T-helper 1 cell (primary cell): ENCODE data around the gene RPL13A.
"Not testable (repeated sequence)": the region's sequence is repeated elsewhere in the genome, so short reads cannot be mapped to it uniquely, and the experiment has no call there.

ENCODE experiments used
- DNase-seq, 5 donors: peaks; one replicate each; pipeline ENCODE4 v3.0.0-alpha.2; 2012 to 2020
- total RNA-seq, 4 donors: gene quantifications; one replicate each; lab custom pipeline; 2026; lab: John Stamatoyannopoulos, UW

Gene RPL13A
- total RNA-seq, result 2,012 to 3,060 (median 2,604) reads per million in 4 donors

DNA sequence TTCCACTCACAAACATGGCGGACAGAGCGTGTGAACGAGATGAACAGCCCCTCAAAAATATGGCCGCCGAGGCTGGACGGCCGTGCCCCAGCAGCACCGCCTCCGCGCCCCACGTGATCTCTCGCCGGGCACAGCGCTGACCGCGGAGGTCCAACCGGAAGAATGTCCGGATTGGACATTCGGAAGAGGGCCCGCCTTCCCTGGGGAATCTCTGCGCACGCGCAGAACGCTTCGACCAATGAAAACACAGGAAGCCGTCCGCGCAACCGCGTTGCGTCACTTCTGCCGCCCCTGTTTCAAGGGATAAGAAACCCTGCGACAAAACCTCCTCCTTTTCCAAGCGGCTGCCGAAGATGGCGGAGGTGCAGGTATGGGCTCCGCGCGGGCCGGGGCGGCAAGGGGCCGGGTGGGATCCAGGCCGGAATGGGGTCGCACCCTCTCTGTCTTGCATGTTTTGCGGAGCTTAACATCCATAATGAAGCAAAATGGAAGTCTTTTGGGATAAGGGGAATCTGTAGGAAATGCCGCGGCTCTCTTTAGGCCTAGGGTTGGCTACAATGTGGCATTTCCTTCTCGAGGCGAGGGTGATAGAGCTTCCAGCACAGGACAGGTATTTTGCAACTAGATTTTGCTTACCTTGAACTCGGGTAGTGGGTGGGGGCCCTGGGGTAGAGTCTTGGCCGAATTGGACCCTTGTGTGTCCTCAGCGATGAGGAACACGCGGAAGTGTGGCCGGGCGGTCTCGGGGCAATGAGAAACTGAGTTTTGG is at the start of gene RPL13A:
RPL13A (plus strand) TSS at position 332 of the 769 bp plus-strand sequence; CDS start at position 354, 22 bp downstream.
- peak; percentile 99 to 100 (median 99) for DNase-seq

DNA sequence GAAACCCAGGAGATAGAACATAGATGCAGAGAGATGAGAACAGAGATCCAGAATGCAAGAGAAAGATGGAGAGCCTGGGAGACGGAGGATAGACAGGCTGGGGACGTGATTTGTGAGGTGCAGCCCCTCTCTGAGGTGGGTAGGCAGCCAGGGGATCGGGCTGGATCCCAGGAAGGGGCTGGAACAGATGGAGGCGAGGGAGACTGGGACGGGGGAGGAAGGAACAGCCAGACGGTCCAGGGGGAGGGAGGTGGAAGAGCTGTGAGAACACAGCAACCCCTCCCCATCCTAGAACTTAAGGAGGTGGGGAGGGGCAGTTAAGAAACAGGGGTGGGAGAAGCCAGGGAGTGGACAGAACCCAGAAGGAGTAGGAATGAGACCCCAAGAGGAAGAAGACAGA is 49.1 kb upstream of the RPL13A start:
- no peak for DNase-seq

DNA sequence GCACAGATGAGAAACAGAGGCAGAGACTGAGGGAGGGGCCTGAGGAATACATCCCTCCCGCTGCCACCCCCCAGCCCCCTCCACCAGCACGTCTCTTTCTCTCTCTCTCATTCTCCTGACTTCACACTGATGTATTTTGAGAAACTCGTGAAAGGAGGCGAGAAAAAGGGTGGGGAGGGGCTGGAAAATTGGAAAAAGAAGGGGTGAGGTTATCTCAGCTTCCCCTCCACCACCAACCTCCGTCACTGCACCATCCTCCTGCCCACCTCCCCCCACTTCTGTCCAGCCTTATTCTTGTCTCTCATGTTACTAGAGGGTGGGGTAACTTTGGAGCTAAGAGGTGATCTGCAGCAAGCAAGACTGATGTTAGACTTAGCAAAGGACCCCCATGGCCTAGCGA is 47.6 kb upstream of the RPL13A start:
- no peak for DNase-seq

DNA sequence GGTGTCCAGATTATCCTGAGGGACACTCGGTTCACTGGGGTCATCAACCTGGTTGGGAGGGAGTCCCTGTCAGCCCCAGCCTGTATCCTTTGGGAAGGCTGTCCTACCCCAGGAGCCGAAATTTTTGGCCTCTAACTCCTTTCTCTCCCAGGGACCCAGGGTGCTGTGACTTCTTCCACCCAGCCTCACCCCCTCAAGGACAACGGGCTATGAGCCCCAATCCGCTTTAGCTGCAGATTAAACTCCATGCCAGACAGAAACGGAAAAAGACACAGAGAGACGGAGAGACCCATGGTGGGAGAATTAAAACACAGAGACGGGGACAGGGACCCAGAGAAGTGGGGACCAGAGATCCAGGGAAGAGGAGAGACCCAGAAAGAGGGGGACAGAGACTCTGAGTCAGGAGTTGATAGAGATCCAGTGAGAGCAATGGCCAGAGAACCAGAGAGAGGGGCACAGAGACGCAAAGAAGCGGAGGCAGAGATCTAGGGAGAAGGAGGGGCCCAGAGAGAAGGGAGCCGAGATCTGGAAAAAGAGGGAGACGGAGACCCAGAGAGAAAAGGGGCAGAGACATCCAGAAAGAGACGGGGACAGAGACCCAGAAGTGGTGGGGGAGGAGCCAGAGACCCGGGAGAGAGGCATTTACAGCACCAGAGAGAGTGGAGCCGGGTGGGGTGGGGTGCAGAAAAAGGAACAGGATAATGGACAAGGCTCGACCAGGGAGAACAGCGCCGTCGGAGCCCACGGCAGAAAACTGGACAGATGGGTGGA is 46.8 kb upstream of the RPL13A start:
- no peak for DNase-seq

DNA sequence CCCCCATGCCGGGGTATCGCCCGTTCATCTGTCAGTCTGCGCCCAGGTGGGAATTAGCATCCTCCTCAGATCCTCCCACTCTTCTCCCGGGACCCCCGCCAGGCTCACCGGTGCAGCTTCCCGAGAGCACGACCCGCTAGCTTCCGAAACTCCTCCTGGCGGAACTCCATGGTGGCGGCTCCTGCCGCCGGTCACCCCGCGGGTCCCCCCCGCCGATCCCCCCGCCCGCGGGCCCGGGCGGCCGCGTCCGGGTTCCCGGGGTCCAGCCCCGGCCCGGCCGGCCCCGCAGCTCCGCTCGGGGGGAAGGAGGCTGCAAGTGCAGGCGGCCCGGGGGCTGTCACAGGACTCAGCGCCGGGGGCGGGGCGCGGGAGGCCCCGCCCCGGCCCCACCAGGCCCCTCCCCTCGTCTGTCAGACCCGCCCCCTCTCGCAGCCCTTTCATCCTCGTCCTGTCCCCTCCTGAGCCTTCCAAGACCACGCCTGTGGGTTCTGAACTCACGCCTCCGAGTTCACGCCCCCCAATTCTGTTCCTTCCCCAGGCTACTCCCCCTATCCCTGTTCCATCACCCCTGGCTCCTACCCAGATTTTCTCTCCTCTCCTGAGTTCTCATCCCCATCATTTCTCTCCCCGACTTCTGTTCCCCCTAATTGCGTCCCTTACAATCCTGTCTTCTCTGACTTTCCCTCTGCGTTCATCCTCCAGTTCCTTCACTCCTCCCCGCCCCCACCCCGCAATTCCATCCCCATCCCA is 46.0 kb upstream of the RPL13A start, which contains the start of gene SLC17A7:
SLC17A7 (minus strand) TSS at position 318 of the 750 bp plus-strand sequence; CDS start at position 170, 148 bp downstream.
- peak in 4 of 5 donors; percentile 29 to 49 (median 38) for DNase-seq

DNA sequence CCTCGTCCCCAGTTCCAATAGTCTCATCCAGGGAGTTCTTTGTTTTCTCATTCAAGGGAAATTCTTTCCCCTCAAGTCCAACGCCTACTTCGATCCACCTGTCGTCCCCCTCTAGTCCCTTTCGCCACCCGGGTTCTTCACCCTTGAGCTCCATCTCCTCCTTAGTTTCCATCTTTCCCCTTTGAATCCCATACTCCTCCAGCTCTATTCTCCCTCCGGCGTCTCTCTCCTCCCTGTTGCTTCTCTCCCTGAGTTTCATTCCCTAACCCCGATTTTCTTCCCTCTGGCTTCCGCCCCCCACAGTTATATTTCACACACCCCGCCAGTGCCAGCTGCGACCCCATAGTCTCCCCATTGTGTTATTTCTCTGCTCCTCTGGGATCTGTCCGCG is 45.5 kb upstream of the RPL13A start:
- no peak for DNase-seq

DNA sequence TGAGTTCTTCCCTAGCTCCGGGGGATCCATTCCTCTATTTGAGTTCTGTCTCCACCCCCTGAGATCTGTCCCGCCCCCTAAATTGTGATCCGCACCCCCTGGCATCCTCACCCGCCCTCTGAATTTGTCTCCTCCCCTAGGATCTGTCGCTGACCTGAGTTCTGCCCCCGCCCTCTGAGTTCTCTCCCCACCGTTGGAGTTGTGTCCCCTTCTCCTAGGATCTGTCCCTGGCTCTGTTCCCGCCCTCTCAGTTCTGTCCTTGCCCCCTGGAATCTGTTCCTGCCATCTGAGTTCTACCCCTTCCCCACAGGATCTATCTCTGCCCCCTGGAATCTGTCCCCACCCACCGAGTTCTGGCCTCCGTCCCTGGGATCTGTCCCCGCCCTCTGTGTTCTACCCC is 45.1 kb upstream of the RPL13A start:
- no peak for DNase-seq

DNA sequence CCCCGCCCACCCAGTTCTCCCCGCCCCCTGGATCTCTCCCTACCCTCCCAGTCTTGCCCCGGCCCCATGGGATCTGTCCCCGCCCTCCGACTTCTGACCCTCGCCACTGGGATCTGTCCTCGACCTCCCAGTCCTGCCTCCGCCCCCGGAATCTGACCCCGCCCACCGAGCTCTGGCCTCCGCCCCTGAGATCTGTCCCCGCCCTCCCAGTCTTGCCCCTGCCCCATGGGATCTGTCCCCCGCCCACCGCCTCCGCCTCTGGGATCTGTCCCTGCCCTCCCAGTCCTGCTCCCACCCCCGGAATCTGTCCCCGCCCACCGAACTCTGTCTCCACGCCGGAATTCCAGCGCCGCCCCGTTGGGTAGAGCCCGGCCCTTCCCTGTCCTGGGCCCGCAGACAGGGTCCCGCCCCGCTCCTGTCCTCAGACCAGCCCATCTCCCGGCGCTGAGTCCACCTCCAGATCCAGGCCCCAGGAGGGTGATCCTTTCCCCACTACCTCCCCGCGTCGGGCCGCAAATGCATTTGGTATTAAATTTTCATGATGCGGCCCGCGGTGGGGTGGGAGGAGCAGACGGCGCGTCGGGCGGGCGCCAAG is 44.5 kb upstream of the RPL13A start:
- DNase-seq, result peak; percentile 35 to 64 (median 44)

DNA sequence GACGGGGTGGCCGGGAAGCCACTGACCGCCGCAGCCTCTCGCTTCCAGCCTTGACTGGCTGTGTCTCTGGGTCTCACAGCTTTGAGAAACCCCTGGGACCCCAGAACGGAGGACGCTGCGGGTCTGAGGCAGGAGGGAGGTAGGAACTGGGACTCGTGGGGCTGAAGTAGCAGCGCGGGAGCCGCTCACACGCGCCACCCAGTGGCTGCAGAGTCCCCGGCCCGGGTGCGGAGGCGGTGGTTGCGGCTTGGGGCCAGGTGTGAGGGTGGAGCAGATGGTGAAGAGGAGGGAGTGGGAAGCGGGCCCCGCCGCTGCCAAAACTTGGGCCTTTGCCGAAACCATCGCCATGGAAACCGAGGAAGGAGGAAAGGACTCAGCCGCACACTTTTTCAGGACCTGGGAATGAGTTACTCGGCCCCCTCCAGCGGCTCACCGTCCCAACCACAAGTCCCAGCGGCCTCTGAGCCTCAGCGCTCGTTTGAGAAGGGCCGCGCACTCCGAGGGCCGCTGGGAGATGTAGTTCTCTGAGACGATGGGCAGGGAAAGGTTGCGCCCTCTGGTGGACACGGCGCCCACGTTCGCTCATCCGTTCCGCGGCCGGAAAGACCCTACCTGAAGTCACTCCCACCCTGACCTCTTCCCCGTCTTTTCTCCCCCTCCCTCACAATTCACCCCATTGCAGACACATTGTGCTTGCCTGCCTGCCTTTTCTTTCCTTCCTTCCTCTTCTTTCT is 43.9 kb upstream of the RPL13A start:
- DNase-seq, result peak; percentile 83 to 94 (median 90)

DNA sequence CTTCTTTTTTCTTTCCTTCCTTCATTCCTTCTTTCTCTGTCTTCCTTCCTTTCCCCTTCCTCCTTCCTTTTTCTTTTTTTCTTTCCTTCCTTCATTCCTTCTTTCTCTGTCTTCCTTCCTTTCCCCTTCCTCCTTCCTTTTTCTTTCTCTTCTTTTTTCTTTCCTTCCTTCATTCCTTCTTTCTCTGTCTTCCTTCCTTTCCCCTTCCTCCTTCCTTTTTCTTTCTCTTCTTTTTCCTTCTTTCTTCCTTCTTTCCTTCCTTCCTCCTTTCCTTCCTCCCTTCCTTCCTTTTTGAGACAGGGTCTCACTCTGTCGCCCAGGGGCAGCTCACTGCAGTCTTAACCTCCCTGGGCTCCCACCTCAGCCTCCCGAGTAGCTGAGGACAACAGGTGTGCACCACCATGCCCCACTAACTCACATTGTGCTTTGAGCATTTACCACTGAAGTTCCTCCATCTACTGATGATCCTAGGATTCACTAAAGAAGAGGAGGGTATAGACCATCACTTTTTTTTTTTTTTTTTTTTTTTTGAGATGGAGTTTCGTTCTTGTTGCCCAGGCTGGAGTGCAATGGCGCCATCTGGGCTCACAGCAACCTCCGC is 43.2 kb upstream of the RPL13A start:
- not testable (repeated sequence) for DNase-seq

DNA sequence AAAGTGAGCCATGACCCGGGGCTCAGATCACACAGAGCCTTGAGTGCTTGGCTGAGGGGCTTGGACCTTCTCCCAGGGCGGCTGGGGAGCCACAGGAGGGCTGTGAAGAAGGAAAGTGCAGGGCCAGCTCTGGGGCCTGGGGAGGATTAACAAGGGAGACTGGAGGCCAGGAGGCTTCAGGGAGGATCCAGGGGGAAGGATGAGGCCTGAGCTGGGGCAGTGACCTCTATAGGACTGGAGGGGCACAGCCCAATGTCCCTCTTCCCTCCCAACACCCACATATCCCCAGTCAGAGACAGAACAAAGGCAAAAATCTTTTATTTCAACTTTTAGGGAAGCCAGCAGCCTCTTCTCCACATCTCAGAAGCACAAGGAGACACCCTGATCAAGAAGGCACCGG is 41.4 kb upstream of the RPL13A start:
- no peak for DNase-seq

DNA sequence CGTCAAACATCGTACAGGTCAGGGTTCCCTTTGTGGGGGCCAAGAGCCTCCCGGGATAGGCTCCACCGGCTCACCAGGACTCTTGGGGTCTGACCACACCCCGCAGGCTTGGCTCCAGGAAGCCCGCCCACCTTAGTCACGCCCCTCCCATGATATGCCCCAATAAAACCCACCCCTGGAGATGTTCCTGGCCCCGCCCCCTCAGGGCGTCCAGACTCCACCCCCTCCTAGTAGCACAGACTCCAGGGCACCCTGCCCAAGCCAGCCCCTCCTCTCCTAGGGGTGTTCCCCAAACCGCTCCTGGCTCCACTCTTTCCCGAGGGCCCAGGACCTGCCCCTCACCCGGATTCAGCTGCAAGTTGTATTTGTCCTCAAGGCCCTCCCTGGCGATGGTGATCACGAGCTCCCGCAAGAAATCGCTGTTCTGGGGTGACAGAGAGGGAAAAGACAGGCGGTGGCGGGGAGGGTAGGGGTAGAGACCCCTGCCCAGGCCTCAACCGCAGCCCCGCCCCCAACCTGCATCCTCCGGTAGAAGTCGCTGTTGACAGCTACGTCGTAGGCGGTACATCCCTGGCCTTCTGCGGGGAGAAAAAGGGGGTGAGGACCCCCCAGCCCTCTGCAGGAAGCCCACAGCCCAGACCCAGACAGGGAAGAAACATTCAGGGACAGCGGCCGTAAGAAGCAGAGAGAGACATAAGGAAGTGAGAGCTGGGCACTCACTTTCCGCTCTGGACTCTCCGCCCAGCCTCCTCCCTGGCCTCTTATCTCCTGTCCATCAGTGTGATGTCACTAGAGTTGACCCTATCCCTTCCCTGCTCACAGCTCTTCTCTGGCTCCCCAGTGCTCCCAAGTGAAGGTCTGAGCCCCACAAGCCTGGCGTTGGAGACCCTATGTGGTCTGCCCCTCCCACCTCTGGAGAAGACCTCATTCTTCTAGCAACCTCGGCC is 39.6 kb upstream of the RPL13A start:
- DNase-seq, result no peak

DNA sequence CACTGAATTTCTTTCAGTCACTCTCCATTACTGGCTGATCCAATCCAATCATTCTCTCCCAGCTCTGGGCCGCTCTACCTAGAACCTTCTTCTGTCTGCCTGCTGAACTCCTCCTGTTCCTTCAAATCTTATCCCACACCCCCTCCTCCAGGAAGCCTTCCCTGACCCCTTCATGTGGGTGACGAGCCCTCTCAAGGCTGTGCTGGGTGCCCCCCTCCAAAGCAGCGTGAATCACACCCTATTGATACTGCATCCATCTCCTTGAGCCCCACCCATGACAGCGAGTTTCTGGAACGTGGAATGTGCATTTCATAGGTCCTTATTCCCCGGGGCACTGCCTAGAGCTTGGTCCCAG is 39.0 kb upstream of the RPL13A start:
- DNase-seq, result no peak

DNA sequence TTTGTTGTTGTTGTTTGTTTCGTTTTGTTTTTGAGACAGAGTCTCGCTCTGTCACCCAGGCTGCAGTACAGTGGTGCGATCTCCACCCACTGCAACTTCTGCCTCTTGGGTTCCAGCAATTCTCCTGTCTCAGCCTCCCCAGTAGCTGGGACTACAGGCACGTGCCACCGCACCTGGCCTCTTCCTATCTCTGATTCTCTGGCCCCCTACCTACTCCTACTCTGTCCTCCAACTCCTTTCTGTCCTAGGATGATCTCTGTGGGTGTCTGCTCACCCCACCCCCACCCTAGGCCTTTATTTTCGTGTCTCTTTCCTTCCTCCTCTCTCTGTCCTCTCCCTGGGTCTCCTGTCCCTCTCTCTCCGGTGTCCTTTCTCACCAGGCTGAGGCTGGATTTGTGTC is 37.0 kb upstream of the RPL13A start:
- DNase-seq, result no peak

DNA sequence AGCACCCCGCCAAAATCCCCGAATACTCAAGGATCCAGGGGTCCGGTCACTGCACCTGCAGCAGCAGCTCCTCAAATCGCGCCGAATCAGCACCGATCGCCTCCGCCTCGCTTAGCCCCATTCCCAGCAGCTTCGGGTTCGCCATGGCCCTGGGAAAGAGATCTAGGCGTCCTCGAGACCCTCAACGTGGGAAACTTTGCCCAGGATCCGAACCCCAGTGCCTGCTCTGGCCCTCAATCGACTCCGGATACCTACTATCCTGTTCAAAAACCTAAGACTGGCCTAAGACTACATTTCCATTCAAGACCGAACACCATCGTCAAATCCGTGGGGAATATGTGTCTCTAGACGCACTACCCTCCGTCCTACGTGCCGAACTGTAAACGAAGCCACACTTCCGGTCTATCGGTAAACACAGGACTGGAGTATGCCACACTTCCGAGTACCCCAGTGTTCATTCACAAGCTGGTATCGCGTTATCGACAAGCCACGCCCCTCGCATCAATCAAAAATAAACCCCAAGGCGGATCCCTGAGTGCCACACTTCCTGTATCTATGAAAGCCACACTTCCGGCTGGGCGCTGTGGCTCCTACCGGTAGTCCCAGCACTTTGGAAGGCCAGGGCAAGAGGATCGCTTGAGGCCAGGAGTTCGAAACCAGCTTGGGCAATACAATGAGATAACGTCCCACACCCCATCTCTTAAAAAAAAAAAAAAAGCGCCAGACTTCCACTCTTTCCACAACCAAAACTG is 35.8 kb upstream of the RPL13A start, which contains the start of gene PIH1D1:
PIH1D1 (minus strand) TSS at position 385 of the 752 bp plus-strand sequence; CDS start at position 145, 240 bp downstream.
- DNase-seq, result peak; percentile 84 to 99 (median 93)

DNA sequence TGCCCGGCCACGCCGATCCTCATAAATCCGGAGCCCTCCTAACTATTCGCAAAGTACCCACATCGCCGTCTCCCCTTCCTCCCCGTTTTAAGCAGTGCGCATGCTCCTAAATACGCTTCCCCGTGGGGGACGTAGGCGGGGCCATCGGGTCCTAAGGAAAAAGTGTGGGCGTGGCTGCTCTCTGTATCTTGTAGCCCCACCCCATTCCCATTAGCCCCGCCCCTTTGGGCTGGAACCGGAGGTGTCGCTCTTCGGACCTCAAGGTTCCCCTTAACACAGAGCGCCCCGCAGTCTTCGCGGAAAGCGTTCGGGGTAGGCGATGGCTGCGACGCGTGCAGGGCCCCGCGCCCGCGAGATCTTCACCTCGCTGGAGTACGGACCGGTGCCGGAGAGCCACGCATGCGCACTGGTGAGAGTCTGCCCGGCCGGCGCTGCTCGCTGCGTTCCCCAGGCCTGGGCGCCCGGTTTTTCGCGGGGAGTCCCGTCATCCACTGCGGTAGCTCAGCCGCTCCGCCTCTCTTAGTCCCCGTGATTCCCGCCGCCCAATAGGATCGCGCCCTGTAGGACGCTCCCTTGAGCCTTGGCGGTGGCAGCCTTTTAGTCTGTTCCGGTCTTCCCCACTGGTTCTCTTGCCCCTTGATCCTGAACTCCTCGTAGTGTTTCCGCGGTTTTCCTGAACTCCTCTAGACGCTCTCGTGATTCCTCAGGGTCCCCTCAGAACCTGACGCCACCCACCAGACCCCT is 34.2 kb upstream of the RPL13A start, which contains the start of gene ALDH16A1:
ALDH16A1 (plus strand) TSS at position 213 of the 744 bp plus-strand sequence; CDS start at position 320, 107 bp downstream.
- peak; percentile 97 to 99 (median 98) for DNase-seq

DNA sequence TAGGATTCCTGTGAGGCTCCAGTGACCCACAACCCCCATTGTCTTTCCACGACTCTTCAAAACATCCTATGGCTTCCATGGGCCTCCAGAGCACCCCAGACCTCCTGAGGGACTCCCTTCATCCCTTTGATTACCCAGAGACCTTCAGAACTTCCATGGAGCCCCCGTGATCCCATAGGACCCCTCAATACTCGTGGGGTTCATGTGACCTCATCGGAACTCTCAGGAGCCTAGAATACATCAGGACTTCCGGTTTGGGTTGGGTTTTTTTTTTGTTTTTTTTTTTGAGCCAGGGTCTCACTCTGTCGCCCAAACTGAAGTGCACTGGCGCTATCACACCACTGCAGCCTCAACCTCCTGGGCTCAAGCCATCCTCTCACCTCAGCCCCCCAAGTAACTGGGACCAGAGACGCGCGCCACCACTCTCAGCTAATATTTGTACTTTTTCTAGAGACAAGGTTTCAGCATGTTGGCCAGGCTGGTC is 33.6 kb upstream of the RPL13A start:
- DNase-seq, result no peak

DNA sequence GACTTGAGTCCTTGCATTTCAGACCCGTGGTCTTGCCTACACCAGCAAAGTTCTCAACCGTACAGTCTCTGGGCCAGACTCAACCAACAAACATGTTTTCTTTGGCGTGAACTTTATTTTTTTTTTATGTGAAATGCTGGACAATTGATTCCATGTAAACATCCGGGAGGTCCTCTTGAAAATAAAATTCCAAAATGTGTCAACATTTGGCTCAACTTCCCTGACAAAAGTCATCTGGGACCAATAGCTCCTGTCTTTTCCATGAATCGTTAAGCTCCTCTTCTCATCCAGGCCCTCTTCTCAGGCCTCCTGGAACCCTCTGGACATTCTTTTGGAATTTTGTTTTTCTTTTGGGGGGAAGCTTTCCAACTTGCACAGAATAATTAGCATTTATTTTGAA is 31.6 kb upstream of the RPL13A start:
- no peak for DNase-seq
